ENCODE results near the gene LAMA5. TPM values are rescaled to one million over a fixed set of nuclear protein-coding genes. Genes with fewer than 3 reads are reported as not detected.
A peak's percentile ranks its signal among the peaks of the same experiment; 100 is the strongest.

The LAMA5 gene
- total and polyA plus RNA-seq, 2 of the 8 experiments (the other 6 are each of a cell fraction or from before 2014, with no cell fraction given), result 34.4 to 225 TPM

DNA sequence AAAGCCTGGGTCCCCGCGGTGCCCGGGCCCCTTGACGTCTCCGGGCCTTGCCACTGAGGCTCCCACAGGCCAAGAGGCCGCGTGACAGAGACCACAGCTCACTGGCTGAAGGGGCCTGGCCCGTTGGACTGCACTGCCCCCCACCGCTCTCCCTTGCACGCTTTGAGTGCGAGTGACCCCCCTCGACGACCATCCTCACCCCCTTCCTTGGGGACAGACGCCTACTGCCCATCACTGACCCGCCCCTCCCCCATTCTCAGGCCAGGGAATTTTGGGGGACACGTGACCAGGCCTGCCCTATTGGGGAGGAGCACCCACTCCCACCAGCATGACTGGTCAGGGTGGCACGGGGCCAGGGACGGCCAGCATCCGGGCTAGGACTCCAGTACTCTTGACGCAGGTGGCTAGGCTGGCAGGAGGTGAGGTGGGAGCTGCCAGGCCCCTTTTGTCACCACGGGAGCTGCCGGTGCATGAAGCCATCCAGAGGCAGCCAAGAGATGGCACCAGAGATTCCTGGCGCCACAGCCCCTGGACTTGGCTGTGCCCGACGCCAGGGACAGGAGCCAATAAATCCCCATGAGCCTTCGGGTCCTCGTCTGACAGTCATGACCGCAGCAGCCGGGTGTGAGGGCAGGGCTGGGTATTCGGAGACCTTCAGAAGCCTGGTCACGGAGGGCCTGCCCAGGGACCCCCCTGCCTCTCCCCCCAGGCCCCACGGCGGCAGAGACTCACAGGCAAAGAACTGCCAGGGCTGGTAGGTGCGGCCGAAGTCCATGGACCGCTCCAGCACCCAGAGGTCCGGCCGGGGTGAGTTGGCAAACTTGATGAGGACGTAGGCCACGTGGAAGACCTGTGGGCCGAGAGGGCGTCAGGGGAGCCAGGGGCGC, 14.5 kb downstream of the LAMA5 start:
- no peak overlapping the region for H4K5ac ChIP-seq (ENCODE audit: insufficient read length, low read depth, low read length)
- no peak overlapping the region for H2AK5ac ChIP-seq (ENCODE audit: low read depth, low read length)
- no peaks in the 10 kb centered on the region for H3K27me3 ChIP-seq (replicated peaks in 1 of 4; ENCODE audit: control insufficient read depth in 3 of 4, extremely low read depth in 1 of 4, insufficient read depth in 3 of 4, low read length in 3 of 4)
- no peak overlapping the region for H3K23ac ChIP-seq (ENCODE audit: insufficient read length)
- H2BK5ac ChIP-seq (ENCODE audit: low read depth, low read length), result no peak overlapping the region; the same call in 1 of the 2 replicates
- ChIA-PET POLR2A (ENCODE audit: partially characterized antibody) (interaction anchor here (0.6 to 12.3 kb wide), 6 partner anchors 10 to 47 kb away, joined by 3 to 114 read pairs (median 5); partner anchors contain the start of gene LAMA5), CTCF (ENCODE audit: partially characterized antibody) (interaction anchor here (0.7 to 2.7 kb wide), 4 partner anchors 8 to 390 kb away, joined by 3 to 13 read pairs (median 4); no protein-coding TSS in a partner anchor)
- WGBS, 2 experiments (ENCODE audit: extremely low coverage in 1 of 2, insufficient coverage in 1 of 2, insufficient read length in 1 of 2, insufficient replicate concordance in 2 of 2, low coverage in 1 of 2, low lambda C conversion rate in 2 of 2, missing lambda C conversion rate in 1 of 2), result 92% methylated on average over 39 of the region's 43 CpGs; no CpG with 5 or more reads in 1 of the 2 experiments
- no peak overlapping the region for H2AFZ ChIP-seq (ENCODE audit: low read length)
- H3K79me2 ChIP-seq (ENCODE audit: control insufficient read depth in 1 of 2, insufficient read depth in 2 of 2, low read length in 2 of 2), result peaks cover 10 to 42% of the 10 kb centered on the region in 2 experiments; a peak in 3 of 4 replicates
- H2BK20ac ChIP-seq (ENCODE audit: low read length), result no peak overlapping the region
- H3K14ac ChIP-seq (ENCODE audit: insufficient read length), result no peak overlapping the region
- H3K56ac ChIP-seq (replicated peaks; ENCODE audit: insufficient read length, low read depth, low read length), result no peak overlapping the region
- no peak overlapping the region for H2BK15ac ChIP-seq (ENCODE audit: low read length)
- H3K18ac ChIP-seq (ENCODE audit: extremely low read depth, low read length), result no peak overlapping the region
- H3K9ac ChIP-seq (replicated peaks in 1 of 4; ENCODE audit: extremely low read depth in 1 of 4, low read depth in 3 of 4, low read length in 3 of 4), result no peak overlapping the region
- no peak overlapping the region for H3K27ac ChIP-seq (ENCODE audit: low read depth, low read length)
- peaks cover 0 to 21% of the 10 kb centered on the region in 2 experiments for H4K20me1 ChIP-seq (replicated peaks in 1 of 2; ENCODE audit: control insufficient read depth in 1 of 2, insufficient read depth in 2 of 2, low read length in 2 of 2)
- DNase-seq (ENCODE audit: low read depth in 1 of 2, low spot score in 2 of 2) (no peak), FAIRE-seq (no peak)
- H4K91ac ChIP-seq (replicated peaks; ENCODE audit: insufficient read length, low read length), result no peak overlapping the region
- H3K4me2 ChIP-seq (ENCODE audit: insufficient read depth in 1 of 2, low read depth in 2 of 2, low read length in 2 of 2), result no peak overlapping the region
- H2BK12ac ChIP-seq (ENCODE audit: low read depth, low read length), result no peak overlapping the region
- peaks cover 0 to 3% of the 10 kb centered on the region in 2 experiments; a peak in 2 of 4 replicates for H3K9me3 ChIP-seq (ENCODE audit: insufficient read depth in 2 of 2, low read depth in 1 of 2, low read length in 1 of 2)
- peaks cover 17 to 39% (median 31%) of the 10 kb centered on the region in 4 experiments; a peak in 6 of 8 replicates for H3K36me3 ChIP-seq (ENCODE audit: control insufficient read depth in 2 of 4, insufficient read depth in 4 of 4, low read length in 3 of 4)
- H3K4ac ChIP-seq (replicated peaks; ENCODE audit: insufficient read length, low read depth, low read length), result no peak overlapping the region
- no peak overlapping the region for H2BK120ac ChIP-seq (replicated peaks; ENCODE audit: low read depth, low read length)
- H3K4me1 ChIP-seq (replicated peaks in 1 of 4; ENCODE audit: control insufficient read depth in 3 of 4, insufficient read depth in 4 of 4, low read length in 3 of 4), result peaks cover 0 to 29% (median 21%) of the 10 kb centered on the region in 4 experiments; a peak in 6 of 7 replicates
- peaks cover 19% of the 10 kb centered on the region for H3K79me1 ChIP-seq (ENCODE audit: low read depth, low read length)
- H4K8ac ChIP-seq (ENCODE audit: extremely low read depth, insufficient read depth, low read length), result peak overlapping the region; percentile 68; the same call in 1 of the 2 replicates
- H3K23me2 ChIP-seq (ENCODE audit: low read depth, low read length), result no peaks in the 10 kb centered on the region; the same call in 1 of the 2 replicates
- H3K4me3 ChIP-seq (ENCODE audit: extremely low read depth in 1 of 4, insufficient read depth in 2 of 4, low read depth in 3 of 4, low read length in 4 of 4), result no peak overlapping the region
- no peak for TF ChIP-seq SP1 (IDR thresholded peaks at IDR 0.05; ENCODE audit: low read depth, low read length)

Measured in H1 (cell line).